HEK293T (cell line): Measurements from ENCODE around the gene SYS1.
"Not testable (repeated sequence)": the region's sequence is repeated elsewhere in the genome, so short reads cannot be mapped to it uniquely, and the experiment has no call there.

Source experiments
- CTCF ChIA-PET: fragments of 350-600 bp; formaldehyde crosslinking; extraction: SDS; loops from one replicate; lab custom pipeline; 2021; ENCODE audit warnings: antibody characterized with exemption, inconsistent platforms; lab: Yijun Ruan, JAX
- POLR2A ChIA-PET: fragments of 350-600 bp; formaldehyde crosslinking; extraction: SDS; loops from one replicate; lab custom pipeline; 2020; ENCODE audit warnings: antibody characterized with exemption, inconsistent platforms; lab: Yijun Ruan, JAX
- DNase-seq: peaks from one replicate; pipeline ENCODE4 v3.0.0; 2012; ENCODE audit warnings: mixed read lengths; ENCODE audit errors: extremely low spot score
- ARNT ChIP-seq: fragments of 450-650 bp; IDR thresholded peaks from 2 replicates; pipeline ENCODE4 v1.6.1; 2017; ENCODE audit warnings: mild to moderate bottlenecking
- BHLHE40 ChIP-seq: fragments of 450-650 bp; IDR thresholded peaks from 2 replicates; pipeline ENCODE4 v1.6.1; 2016; ENCODE audit warnings: mild to moderate bottlenecking, moderate library complexity, borderline replicate concordance
- CTBP1 ChIP-seq: fragments of 450-650 bp; IDR thresholded peaks from 2 replicates; pipeline ENCODE4 v1.6.1; 2016; ENCODE audit warnings: borderline replicate concordance
- ELF4 ChIP-seq: fragments of 450-650 bp; IDR thresholded peaks from 2 replicates; pipeline ENCODE4 v1.6.1; 2017; ENCODE audit warnings: antibody characterized with exemption
- FOXA1 ChIP-seq: fragments of 450-650 bp; IDR thresholded peaks from 2 replicates; pipeline ENCODE4 v1.6.1; 2016; ENCODE audit warnings: mild to moderate bottlenecking
- FOXK2 ChIP-seq: fragments of 450-650 bp; IDR thresholded peaks from 2 replicates; pipeline ENCODE4 v1.6.1; 2016; ENCODE audit warnings: mild to moderate bottlenecking
- FOXM1 ChIP-seq: fragments of 450-650 bp; IDR thresholded peaks from 2 replicates; pipeline ENCODE4 v1.6.1; 2017; ENCODE audit warnings: mild to moderate bottlenecking, borderline replicate concordance
- HDGF ChIP-seq: fragments of 450-650 bp; IDR thresholded peaks from 2 replicates; pipeline ENCODE4 v1.6.1; 2017; ENCODE audit warnings: antibody characterized with exemption, borderline replicate concordance
- L3MBTL2 ChIP-seq: fragments of 450-650 bp; conservative IDR thresholded peaks from 2 replicates; pipeline ENCODE4 v1.6.1; 2016; ENCODE audit warnings: mild to moderate bottlenecking
- LEF1 ChIP-seq: fragments of 450-650 bp; IDR thresholded peaks from 2 replicates; pipeline ENCODE4 v1.6.1; 2017; ENCODE audit warnings: mild to moderate bottlenecking, borderline replicate concordance
- NFRKB ChIP-seq: fragments of 450-650 bp; IDR thresholded peaks from 2 replicates; pipeline ENCODE4 v1.6.1; 2016; ENCODE audit warnings: mild to moderate bottlenecking, moderate library complexity
- SP1 ChIP-seq: fragments of 450-650 bp; IDR thresholded peaks from 2 replicates; pipeline ENCODE4 v1.6.1; 2017
- SUZ12 ChIP-seq: fragments of 450-650 bp; IDR thresholded peaks from 2 replicates; pipeline ENCODE4 v1.6.1; 2016; ENCODE audit warnings: mild to moderate bottlenecking
- TARDBP ChIP-seq: fragments of 450-650 bp; IDR thresholded peaks from 2 replicates; pipeline ENCODE4 v1.6.1; 2016
- ZNF384 ChIP-seq: fragments of 450-650 bp; IDR thresholded peaks from 2 replicates; pipeline ENCODE4 v1.6.1; 2016
- TF ChIP-seq, protein P1 (sequence below): fragments of 450-650 bp; IDR thresholded peaks from 2 replicates; pipeline ENCODE4 v1.6.1; 2016

SYS1 gene

DNA sequence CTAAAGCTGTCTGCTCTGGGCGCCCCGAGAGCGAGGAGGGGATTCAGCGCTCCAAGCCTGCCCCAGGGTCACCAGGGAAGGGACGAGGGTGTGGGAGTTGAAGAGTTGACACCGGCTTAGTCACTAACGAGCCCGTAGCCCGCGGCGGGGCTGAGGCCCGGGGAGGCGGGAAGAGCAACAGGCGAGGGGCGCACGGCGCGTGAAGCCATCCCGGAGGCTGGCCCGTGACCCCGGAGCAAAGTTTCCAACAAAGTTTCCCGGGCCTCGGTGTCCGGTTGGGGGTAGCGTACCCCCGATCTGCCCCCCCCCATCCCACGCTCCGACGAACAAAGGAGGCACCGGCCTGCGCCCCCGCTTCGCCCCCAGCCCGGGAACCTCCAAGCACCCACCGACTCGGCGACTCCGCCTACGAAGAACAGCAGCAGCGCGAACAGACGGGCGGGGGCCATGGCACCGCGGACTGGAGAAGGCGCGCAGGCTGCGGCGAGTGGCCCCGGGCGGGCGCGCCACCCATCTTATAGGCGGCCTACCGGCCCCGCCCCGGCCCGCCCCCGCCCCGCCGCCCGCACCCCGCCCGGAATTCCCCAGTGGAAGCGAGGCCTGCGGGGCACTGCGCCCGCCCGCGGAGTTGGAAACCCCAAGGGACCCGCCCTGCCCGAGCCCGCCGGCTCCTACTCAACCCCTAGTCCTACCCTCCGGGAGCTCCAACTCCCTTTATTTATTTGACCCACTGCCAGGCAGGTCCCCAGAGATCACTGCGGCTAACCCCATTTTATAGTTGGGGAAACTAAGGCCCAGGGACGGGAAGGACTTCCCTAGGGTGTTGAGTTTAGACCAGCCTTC is 14.8 kb upstream of the SYS1 start, which contains the start of gene SDC4:
Gene SDC4, minus strand, starts transcription at position 489 of the 843 bp plus-strand sequence. Its CDS starts 40 bp downstream, at position 449.
- POLR2A ChIA-PET: interaction anchor here (0.8 to 3.2 kb wide), 4 partner anchors 11 to 68 kb away, joined by 3 to 16 read pairs (median 4); partner anchors contain the start of genes PIGT and SYS1

DNA sequence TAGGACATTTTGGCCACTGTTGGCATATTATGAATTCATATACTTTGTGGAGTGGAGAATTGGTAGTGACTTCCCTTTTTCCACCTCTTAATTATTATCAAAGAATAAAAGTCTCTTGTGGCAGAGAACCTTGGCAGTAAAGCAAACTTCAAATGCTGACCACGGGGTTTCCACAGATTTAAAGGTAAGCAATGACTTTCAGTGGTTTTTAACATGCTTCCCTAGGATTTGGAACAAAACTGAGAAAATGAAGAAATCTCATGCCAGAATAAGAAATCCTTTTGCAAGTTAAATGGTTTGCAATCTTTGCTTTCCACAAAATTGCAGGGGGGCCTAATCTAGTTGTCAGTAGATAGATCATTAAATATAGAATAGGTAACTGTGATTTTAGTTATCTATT is 12.7 kb upstream of the SYS1 start:
- ChIA-PET POLR2A (interaction anchor here (1.3 kb wide), 1 partner anchor 17 kb away, joined by 3 read pairs; no protein-coding TSS in a partner anchor), CTCF (no interaction called here)
- no peak for DNase-seq
- TF ChIP-seq NFRKB: no peak
- no peak for TF ChIP-seq SUZ12
- TF ChIP-seq BHLHE40: no peak
- TF ChIP-seq LEF1: no peak
- no peak for TF ChIP-seq ZNF384
- TF ChIP-seq, protein P1, sequence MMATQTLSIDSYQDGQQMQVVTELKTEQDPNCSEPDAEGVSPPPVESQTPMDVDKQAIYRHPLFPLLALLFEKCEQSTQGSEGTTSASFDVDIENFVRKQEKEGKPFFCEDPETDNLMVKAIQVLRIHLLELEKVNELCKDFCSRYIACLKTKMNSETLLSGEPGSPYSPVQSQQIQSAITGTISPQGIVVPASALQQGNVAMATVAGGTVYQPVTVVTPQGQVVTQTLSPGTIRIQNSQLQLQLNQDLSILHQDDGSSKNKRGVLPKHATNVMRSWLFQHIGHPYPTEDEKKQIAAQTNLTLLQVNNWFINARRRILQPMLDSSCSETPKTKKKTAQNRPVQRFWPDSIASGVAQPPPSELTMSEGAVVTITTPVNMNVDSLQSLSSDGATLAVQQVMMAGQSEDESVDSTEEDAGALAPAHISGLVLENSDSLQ: no peak
- TF ChIP-seq SP1: no peak
- TF ChIP-seq CTBP1: no peak

More for the DNA sequence above, 14.8 kb upstream of the SYS1 start, which contains the start of gene SDC4:
- TF ChIP-seq ZNF384 (no peak), ARNT (no peak), L3MBTL2 (peak; percentile 54; the same call in 1 of the 2 replicates)
- DNase-seq: peak; percentile 69
- CTCF ChIA-PET: interaction anchor here (0.9 to 1.0 kb wide), 3 partner anchors 21 to 105 kb away, joined by 3 read pairs; no protein-coding TSS in a partner anchor

DNA sequence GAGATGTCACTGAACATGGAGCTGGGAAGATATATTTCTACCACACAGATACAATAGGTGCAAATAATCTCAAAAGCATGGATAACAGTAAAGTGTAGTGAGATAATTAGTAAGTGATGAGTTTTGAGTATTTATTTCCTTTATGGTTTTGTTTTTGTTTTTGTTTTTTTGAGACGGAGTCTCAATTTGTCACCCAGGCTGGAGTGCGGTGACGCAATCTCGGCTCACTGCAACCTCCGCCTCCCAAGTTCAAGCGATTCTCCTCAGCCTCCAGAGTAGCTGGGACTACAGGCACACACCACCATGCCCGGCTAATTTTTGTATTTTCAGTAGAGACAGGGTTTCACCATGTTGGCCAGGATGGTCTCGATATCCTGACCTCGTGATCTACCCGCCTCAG is 12.2 kb upstream of the SYS1 start:
- CTCF ChIA-PET, DNase-seq: not testable (repeated sequence)
- POLR2A ChIA-PET: interaction anchor here (1.3 kb wide), 1 partner anchor 17 kb away, joined by 3 read pairs; no protein-coding TSS in a partner anchor

DNA sequence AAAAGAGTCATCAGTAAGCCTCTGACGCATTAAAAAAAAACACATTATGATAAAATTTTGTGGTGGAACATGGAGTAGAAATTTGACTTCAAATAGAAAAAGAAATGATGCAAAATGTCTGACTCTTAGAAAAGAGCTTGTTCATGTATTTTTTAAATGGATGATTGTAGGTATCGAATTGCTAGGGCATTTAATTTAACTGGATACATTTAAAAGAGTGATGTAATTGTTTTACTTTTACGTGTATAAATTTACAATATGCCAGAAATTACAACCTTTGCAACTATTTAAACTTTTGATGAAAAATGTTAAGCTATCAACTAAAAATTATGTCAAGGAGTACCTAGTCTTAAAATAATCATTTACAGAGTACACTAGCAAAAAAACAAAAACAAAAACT is 10.2 kb upstream of the SYS1 start:
- POLR2A ChIA-PET: interaction anchor here (1.0 kb wide), 1 partner anchor 10 kb away, joined by 6 read pairs; the partner anchor contains the start of gene SYS1
- TF ChIP-seq L3MBTL2 (no peak), NFRKB (no peak), CTBP1 (no peak), SP1 (no peak), FOXA1 (no peak), ELF4 (no peak), FOXM1 (no peak), BHLHE40 (no peak), TARDBP (no peak), HDGF (no peak), SUZ12 (no peak), FOXK2 (no peak)
- TF ChIP-seq, protein P1: no peak

DNA sequence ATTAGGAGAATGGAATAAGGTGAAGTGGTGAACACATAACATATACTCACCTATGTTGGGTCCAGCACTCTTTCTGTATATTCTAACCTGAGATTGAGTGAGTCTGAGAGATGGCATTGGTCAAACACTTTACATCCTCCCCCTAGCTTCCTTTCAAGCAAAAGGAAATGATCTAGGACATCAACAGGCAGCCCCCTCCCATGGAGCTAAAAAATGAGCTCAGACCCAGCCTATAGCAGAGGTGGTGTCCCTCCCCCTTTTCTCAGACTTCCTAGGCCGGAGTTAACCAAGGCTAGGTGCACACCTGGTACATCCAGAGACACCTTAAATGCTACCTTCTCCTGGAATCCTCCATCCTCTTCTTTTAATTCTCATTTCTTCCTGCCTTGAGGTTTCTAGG is 9.2 kb upstream of the SYS1 start:
- ChIA-PET CTCF (no interaction called here), POLR2A (no interaction called here)
- TF ChIP-seq ZNF384 (no peak), BHLHE40 (no peak), SP1 (no peak), HDGF (no peak), FOXA1 (no peak), ARNT (no peak), FOXK2 (no peak), FOXM1 (no peak), NFRKB (no peak), L3MBTL2 (no peak)
- TF ChIP-seq, protein P1: no peak
- no peak for DNase-seq

More for the DNA sequence above, 10.2 kb upstream of the SYS1 start:
- CTCF ChIA-PET: interaction anchor here (0.8 kb wide), 1 partner anchor 10 kb away, joined by 7 read pairs; no protein-coding TSS in a partner anchor
- DNase-seq: no peak

DNA sequence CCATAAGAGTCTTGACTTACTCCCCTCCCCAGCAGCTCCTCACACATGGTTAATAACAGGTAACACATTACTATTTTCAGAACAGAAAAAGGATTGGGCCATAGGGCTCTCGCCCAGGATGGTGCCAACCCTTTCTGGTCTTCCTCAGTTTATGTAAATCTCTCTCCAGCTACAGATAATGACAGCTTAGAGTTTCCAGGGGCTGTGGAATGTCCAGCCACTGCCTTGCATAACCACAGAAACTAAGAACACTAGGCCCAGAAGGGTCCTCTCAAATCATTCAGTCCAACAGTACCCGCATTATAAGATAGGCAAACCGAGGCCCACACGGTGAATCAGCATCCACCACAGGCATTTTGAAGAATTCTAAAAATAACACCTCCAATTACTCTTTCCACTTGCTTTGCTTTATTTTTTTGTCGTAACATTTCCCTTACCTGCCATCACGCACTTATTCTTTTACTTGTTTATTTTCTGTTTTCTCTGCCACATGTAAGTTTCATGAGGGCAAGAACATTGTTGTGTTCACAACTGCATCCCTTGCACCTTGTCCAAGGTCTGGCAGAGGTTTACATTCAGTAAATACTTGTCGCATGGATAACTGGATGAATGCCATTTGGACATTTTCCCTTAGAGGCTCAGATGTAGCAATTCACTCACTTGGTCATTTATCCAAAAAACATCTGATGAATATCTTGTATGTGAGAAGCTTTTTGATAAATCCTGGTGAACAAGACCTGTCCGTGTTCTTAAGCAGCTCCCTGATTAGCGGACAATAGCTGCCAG is 8.3 kb upstream of the SYS1 start:
- POLR2A ChIA-PET: interaction anchor here (0.6 to 1.5 kb wide), 2 partner anchors 10 to 61 kb away, joined by 3 to 7 read pairs; partner anchors contain the start of gene PIGT
- no peak for TF ChIP-seq CTBP1
- no peak for TF ChIP-seq FOXA1
- no peak for TF ChIP-seq SP1
- TF ChIP-seq HDGF: no peak
- TF ChIP-seq FOXK2: no peak
- TF ChIP-seq TARDBP: no peak
- TF ChIP-seq NFRKB: no peak
- TF ChIP-seq LEF1: no peak
- TF ChIP-seq, protein P1: no peak
- no peak for TF ChIP-seq ELF4
- no peak for DNase-seq
- CTCF ChIA-PET: no interaction called here
